ENCODE data around the gene IL1B.

The IL1B gene

DNA sequence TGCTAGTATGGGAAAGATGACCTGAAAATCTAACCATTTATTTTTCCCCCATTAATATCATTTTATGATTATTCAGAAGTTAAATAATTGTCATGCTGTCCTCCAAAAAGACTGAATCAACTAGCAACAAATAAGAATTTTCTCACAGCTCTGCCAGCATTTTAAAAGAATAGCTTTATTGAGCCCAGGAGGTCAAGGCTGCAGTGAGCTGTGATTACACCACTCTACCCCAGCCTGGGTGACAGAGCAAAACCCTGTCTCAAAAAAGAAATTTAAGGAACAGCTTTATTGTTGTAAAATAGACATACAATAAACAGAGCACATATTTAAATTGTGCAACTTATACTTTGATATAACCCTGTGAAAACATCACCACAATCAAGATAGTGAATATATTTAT, 27.5 kb downstream of the IL1B start:
- no peak overlapping the region for H3K4me3 Mint-ChIP-seq
- no peak for TF ChIP-seq CTCF (IDR thresholded peaks at IDR 0.05; ENCODE audit: unreplicated experiment in 3 of 3)
- no peak overlapping the region for H3K27ac Mint-ChIP-seq
- peaks cover 4% of the 10 kb centered on the region for H3K27me3 Mint-ChIP-seq (ENCODE audit: low read depth)
- H3K9me3 Mint-ChIP-seq: peaks cover 12% of the 10 kb centered on the region
- peaks cover 27% of the 10 kb centered on the region for H3K4me1 Mint-ChIP-seq
- no peaks in the 10 kb centered on the region for H3K36me3 Mint-ChIP-seq (ENCODE audit: low read depth)

- H3K9me3 Mint-ChIP-seq: peaks cover 12% of the 10 kb centered on the region
- H3K4me3 Mint-ChIP-seq: no peak overlapping the region
- H3K36me3 Mint-ChIP-seq (ENCODE audit: low read depth): no peaks in the 10 kb centered on the region
- peaks cover 7% of the 10 kb centered on the region for H3K27me3 Mint-ChIP-seq (ENCODE audit: low read depth)
- peaks cover 11% of the 10 kb centered on the region for H3K4me1 Mint-ChIP-seq
- H3K27ac Mint-ChIP-seq: no peak overlapping the region
- no peak for TF ChIP-seq CTCF (IDR thresholded peaks at IDR 0.05; ENCODE audit: unreplicated experiment in 3 of 3)
Measured at GRCh38 chr2:112807233-112807807, 29.3 kb downstream of the IL1B start.

DNA sequence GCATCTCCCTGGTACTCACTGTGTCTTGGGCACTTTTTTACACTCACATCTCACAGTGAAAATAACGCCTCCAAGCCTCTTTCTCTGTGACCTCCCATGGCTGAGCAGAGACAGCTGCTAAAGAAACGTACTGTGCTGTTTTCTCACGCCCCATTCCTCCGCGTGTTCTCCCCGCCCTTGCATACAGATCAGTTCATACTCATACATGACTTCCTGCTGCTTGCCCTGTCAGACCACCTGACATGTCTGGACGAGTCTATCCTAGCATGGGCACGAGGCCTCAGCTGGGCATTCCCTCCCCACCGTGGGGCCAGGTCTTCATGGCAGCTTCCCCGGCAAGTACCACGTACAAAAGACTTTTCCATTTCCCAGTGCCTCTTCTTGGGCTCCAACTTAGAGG, 31.0 kb downstream of the IL1B start:
- Mint-ChIP-seq H3K27me3 (ENCODE audit: low read depth) (peaks cover 4% of the 10 kb centered on the region), H3K27ac (no peak overlapping the region), H3K4me3 (no peak overlapping the region), H3K9me3 (peaks cover 15% of the 10 kb centered on the region), H3K4me1 (no peaks in the 10 kb centered on the region), H3K36me3 (ENCODE audit: low read depth) (no peaks in the 10 kb centered on the region)
- TF ChIP-seq CTCF (IDR thresholded peaks at IDR 0.05; ENCODE audit: unreplicated experiment in 3 of 3): no peak

DNA sequence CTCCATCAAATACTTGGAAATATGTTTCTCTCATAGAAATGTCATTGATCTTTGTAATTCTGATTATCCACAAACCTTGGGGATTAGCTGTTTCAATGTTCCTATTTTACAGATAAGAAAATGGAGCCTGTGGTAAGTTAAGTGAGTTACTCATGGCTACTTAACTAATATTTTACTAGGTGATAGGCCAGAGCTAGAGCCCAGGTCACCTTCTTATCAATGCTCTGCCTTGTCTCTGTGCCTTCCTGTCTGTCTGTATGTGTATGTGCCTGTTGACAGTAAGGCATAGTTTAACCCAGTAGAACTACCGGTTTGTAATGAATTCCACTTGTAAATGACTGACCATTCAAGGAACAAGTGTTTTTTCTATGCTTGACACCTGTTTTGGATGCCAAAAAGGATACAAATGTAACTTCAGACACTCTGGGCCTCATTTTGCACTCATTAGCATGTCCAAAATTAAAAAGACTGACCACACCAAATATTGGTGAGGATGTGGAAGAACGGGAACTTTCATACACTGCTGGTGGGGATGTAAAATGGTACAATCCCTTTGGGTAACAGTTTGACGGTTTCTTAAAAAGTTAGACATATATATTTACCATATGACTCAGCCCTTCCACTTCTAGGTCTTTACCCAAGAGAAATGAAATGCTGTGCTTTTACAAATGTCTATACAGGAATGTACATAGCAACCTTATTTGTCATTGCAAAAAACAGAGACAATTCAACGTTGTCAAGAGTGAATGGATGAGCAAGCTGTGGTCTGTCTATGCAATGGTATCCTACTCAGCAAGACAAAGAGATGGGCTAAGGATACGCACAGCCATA, 32.7 kb downstream of the IL1B start:
- no peak for TF ChIP-seq CTCF (IDR thresholded peaks at IDR 0.05; ENCODE audit: unreplicated experiment in 3 of 3)
- Mint-ChIP-seq H3K9me3 (peaks cover 19% of the 10 kb centered on the region), H3K4me3 (no peak overlapping the region), H3K36me3 (ENCODE audit: low read depth) (no peaks in the 10 kb centered on the region), H3K27me3 (ENCODE audit: low read depth) (peaks cover 4% of the 10 kb centered on the region), H3K27ac (no peak overlapping the region), H3K4me1 (no peaks in the 10 kb centered on the region)

- Mint-ChIP-seq H3K27ac (no peak overlapping the region), H3K4me3 (no peak overlapping the region), H3K36me3 (ENCODE audit: low read depth) (no peaks in the 10 kb centered on the region), H3K27me3 (ENCODE audit: low read depth) (peaks cover 4% of the 10 kb centered on the region), H3K4me1 (no peaks in the 10 kb centered on the region), H3K9me3 (peaks cover 14% of the 10 kb centered on the region)
- TF ChIP-seq CTCF (IDR thresholded peaks at IDR 0.05; ENCODE audit: unreplicated experiment in 3 of 3): no peak
Measured at GRCh38 chr2:112800881-112801583, 35.5 kb downstream of the IL1B start.
